Measurements from ENCODE around the gene ZBTB16. TPM values are rescaled to one million over a fixed set of nuclear protein-coding genes. Genes with fewer than 3 reads are reported as not detected.

The ZBTB16 gene
- total RNA-seq, 1 donor from 2014 or later, result not detected

- Mint-ChIP-seq H3K4me3 (no peak overlapping the region), H3K9me3 (no peaks in the 10 kb centered on the region), H3K27ac (no peak overlapping the region), H3K36me3 (no peaks in the 10 kb centered on the region), H3K4me1 (peaks cover 14% of the 10 kb centered on the region), H3K27me3 (ENCODE audit: low read depth) (peaks cover 91% of the 10 kb centered on the region)
- no peak for DNase-seq (ENCODE audit: low spot score in 2 of 2, unreplicated experiment in 2 of 2)
- TF ChIP-seq, protein P1, sequence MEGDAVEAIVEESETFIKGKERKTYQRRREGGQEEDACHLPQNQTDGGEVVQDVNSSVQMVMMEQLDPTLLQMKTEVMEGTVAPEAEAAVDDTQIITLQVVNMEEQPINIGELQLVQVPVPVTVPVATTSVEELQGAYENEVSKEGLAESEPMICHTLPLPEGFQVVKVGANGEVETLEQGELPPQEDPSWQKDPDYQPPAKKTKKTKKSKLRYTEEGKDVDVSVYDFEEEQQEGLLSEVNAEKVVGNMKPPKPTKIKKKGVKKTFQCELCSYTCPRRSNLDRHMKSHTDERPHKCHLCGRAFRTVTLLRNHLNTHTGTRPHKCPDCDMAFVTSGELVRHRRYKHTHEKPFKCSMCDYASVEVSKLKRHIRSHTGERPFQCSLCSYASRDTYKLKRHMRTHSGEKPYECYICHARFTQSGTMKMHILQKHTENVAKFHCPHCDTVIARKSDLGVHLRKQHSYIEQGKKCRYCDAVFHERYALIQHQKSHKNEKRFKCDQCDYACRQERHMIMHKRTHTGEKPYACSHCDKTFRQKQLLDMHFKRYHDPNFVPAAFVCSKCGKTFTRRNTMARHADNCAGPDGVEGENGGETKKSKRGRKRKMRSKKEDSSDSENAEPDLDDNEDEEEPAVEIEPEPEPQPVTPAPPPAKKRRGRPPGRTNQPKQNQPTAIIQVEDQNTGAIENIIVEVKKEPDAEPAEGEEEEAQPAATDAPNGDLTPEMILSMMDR (IDR thresholded peaks at IDR 0.05; ENCODE audit: unreplicated experiment), result no peak
These were observed 2.4 kb upstream of the ZBTB16 start for GRCh38 chr11:114057147-114057546.

DNA sequence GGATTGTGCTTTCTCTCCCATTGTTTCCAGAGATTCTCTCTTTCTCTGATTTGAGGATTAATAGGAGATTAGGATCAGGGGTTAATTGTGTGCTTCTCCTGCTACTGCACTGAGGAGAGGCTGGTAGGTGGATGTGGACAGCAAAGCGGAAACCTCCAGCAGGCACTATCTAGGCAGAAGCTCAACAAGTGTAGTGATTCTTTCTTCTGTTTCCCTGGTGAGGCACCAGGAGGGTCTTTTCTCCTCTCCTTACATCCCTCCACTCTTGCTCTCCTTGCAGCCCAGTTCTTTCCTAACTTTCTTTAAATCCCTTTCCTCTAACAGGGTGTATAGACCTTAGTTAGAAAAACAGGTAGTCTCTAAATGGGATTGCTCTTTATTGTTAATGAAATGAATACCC lies 1.9 kb upstream of the ZBTB16 start:
- DNase-seq (ENCODE audit: low spot score in 2 of 2, unreplicated experiment in 2 of 2), result no peak

GRCh38 chr11:114058026-114058706 lies 1.3 kb upstream of the ZBTB16 start:
- Mint-ChIP-seq H3K4me1 (peaks cover 14% of the 10 kb centered on the region), H3K27ac (no peak overlapping the region), H3K9me3 (no peaks in the 10 kb centered on the region), H3K27me3 (ENCODE audit: low read depth) (peaks cover 95% of the 10 kb centered on the region), H3K4me3 (peak overlapping the region; percentile 7), H3K36me3 (no peaks in the 10 kb centered on the region)
- TF ChIP-seq, protein P1 (IDR thresholded peaks at IDR 0.05; ENCODE audit: unreplicated experiment), result no peak
- DNase-seq (ENCODE audit: low spot score in 2 of 2, unreplicated experiment in 2 of 2), result no peak

More for the DNA sequence above, 1.9 kb upstream of the ZBTB16 start:
- H3K9me3 Mint-ChIP-seq, result no peaks in the 10 kb centered on the region
- no peak overlapping the region for H3K4me3 Mint-ChIP-seq
- TF ChIP-seq, protein P1 (IDR thresholded peaks at IDR 0.05; ENCODE audit: unreplicated experiment), result no peak
- no peak overlapping the region for H3K27ac Mint-ChIP-seq
- peaks cover 92% of the 10 kb centered on the region for H3K27me3 Mint-ChIP-seq (ENCODE audit: low read depth)
- no peaks in the 10 kb centered on the region for H3K36me3 Mint-ChIP-seq
- H3K4me1 Mint-ChIP-seq, result peaks cover 14% of the 10 kb centered on the region

GRCh38 chr11:114058871-114059277 lies 637 bp upstream of the ZBTB16 start:
- Mint-ChIP-seq H3K4me3 (peak overlapping the region; percentile 58), H3K9me3 (no peaks in the 10 kb centered on the region), H3K27ac (no peak overlapping the region), H3K36me3 (no peaks in the 10 kb centered on the region), H3K4me1 (peaks cover 14% of the 10 kb centered on the region), H3K27me3 (ENCODE audit: low read depth) (peaks cover 95% of the 10 kb centered on the region)
- TF ChIP-seq, protein P1 (IDR thresholded peaks at IDR 0.05; ENCODE audit: unreplicated experiment), result no peak
- no peak for DNase-seq (ENCODE audit: low spot score in 2 of 2, unreplicated experiment in 2 of 2)

- H3K9me3 Mint-ChIP-seq, result no peaks in the 10 kb centered on the region
- H3K4me1 Mint-ChIP-seq, result peaks cover 14% of the 10 kb centered on the region
- peaks cover 95% of the 10 kb centered on the region for H3K27me3 Mint-ChIP-seq (ENCODE audit: low read depth)
- TF ChIP-seq, protein P1 (IDR thresholded peaks at IDR 0.05; ENCODE audit: unreplicated experiment), result no peak
- H3K36me3 Mint-ChIP-seq, result no peaks in the 10 kb centered on the region
- no peak for DNase-seq (ENCODE audit: low spot score in 2 of 2, unreplicated experiment in 2 of 2)
- H3K27ac Mint-ChIP-seq, result no peak overlapping the region
- peak overlapping the region; percentile 67 for H3K4me3 Mint-ChIP-seq
These were observed 477 bp downstream of the ZBTB16 start for GRCh38 chr11:114059984-114060391.

Data from mesothelial cell of epicardium (in vitro differentiated cells).